Fibroblast of pulmonary artery (primary cell): Measurements from ENCODE around the gene VEGFB.

Experiments
- DNase-seq: peaks from one replicate; pipeline ENCODE4 v3.0.0-alpha.2; 2010; ENCODE audit warnings: low read depth
- H3K4me3 ChIP-seq: replicated peaks from 2 replicates; pipeline ENCODE4 v1.5.1; 2011; ENCODE audit warnings: low read depth, mild to moderate bottlenecking, control low read depth, low read length, moderate library complexity
- TF ChIP-seq, protein P1 (sequence below): IDR thresholded peaks from 2 replicates; pipeline ENCODE4 v1.5.1; 2011; ENCODE audit warnings: mild to moderate bottlenecking, control low read depth, low read length, inconsistent platforms; ENCODE audit errors: missing control alignments

VEGFB gene

DNA sequence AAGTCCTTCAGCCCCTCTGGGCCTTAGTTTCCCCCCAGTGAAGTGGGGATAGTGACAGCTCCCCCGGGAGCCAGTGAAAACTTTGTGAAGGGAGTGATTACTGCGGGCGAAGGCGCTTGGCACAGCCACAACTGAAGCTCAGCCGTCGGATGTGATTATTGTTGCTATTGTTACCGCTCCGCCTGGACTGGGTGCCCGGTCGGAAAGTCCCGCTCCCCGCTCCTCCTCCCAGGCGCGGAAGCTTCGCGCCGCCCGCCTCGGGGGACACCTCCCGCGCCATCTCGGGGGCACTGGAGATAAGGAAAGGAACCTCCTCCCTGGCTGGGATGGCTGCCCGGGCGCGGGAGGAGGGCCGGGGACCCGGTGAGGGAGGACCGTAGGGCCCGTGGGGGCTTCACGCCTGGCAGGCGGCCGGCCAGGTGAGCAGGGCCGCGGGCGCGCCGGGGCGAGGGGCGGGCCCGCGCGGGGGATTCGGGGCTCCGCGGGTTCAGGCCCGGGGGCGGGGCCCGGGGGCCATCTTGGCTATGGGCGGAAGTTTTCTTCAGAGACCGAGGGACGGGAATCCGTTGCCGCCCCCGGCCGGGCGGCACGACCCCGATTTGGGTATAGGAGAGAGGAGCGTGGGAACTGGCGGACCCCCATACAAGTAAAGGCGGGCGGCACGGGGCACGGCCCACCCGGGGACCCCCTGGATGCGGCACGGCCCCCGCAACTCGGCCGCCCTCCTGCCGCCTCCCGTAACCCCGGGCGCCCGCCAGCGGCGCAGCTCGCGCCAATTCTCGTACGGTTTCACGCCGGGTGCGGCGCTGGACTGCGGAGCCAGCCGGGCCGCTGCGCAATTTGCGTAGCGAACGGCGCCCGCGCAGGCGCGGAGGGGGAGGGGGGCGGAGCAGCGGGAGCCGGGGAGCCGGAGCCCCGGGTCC lies 50.8 kb downstream of the VEGFB start, which contains the start of gene GPR137:
Gene GPR137 (plus strand): TSS at position 887 of the 923 bp plus-strand sequence. CDS start 677 bp downstream, outside the sequence.
- TF ChIP-seq, protein P1, sequence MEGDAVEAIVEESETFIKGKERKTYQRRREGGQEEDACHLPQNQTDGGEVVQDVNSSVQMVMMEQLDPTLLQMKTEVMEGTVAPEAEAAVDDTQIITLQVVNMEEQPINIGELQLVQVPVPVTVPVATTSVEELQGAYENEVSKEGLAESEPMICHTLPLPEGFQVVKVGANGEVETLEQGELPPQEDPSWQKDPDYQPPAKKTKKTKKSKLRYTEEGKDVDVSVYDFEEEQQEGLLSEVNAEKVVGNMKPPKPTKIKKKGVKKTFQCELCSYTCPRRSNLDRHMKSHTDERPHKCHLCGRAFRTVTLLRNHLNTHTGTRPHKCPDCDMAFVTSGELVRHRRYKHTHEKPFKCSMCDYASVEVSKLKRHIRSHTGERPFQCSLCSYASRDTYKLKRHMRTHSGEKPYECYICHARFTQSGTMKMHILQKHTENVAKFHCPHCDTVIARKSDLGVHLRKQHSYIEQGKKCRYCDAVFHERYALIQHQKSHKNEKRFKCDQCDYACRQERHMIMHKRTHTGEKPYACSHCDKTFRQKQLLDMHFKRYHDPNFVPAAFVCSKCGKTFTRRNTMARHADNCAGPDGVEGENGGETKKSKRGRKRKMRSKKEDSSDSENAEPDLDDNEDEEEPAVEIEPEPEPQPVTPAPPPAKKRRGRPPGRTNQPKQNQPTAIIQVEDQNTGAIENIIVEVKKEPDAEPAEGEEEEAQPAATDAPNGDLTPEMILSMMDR: no peak
- peak; percentile 64 for DNase-seq
- H3K4me3 ChIP-seq: peak within 1 kb of the TSS; percentile 75

DNA sequence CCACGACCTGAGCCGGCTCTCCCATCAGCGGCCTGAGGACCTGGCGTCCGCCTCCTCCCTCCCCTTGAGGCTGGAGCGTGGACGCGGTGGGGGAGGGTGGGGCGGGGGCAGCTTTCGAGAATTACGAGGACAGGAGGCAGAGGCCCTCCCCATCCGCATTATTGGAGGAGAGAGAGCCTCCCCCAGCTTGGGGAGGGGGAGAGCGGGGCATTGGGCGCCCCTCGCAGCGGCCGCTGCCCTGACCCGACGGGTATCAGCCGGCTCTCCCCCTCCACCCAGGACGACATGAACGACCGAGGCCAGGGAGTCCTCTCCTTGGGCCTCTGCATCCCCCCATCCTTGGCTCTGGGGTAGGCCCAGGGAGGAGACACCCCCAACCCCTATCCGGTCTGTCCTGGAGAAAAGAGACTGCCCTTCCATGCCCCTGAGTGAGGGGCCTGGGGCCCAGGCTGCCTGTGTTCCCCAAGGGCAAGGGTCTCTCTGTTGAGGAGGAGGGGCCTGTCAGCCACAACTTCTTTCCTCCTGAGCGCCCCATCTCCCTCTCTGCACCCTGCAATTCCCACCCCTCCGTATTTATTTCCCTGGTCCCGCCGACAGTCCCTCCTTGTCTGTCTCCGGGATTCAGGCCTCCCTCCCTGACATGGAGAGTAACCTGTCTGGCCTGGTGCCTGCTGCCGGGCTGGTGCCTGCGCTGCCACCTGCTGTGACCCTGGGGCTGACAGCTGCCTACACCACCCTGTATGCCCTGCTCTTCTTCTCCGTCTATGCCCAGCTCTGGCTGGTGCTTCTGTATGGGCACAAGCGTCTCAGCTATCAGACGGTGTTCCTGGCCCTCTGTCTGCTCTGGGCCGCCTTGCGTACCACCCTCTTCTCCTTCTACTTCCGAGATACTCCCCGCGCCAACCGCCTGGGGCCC lies 51.8 kb downstream of the VEGFB start:
- TF ChIP-seq, protein P1: peak; percentile 2
- DNase-seq: no peak
- H3K4me3 ChIP-seq: peak overlapping the region; percentile 75

DNA sequence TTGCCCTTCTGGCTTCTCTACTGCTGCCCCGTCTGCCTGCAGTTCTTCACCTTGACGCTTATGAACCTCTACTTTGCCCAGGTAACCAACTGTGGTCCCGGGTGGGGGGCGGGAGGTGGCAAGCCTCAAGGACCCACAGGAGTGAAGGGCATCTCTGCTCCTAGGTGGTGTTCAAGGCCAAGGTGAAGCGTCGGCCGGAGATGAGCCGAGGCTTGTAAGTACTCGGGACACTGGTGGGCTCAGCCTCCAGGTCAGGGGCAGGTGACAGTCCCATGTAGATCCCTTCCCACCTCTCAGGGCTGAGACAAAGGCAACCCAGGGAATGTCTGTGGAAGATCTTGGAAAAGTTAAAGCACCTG lies 52.4 kb downstream of the VEGFB start:
- TF ChIP-seq, protein P1: no peak
- DNase-seq: no peak
- H3K4me3 ChIP-seq: no peak overlapping the region

DNA sequence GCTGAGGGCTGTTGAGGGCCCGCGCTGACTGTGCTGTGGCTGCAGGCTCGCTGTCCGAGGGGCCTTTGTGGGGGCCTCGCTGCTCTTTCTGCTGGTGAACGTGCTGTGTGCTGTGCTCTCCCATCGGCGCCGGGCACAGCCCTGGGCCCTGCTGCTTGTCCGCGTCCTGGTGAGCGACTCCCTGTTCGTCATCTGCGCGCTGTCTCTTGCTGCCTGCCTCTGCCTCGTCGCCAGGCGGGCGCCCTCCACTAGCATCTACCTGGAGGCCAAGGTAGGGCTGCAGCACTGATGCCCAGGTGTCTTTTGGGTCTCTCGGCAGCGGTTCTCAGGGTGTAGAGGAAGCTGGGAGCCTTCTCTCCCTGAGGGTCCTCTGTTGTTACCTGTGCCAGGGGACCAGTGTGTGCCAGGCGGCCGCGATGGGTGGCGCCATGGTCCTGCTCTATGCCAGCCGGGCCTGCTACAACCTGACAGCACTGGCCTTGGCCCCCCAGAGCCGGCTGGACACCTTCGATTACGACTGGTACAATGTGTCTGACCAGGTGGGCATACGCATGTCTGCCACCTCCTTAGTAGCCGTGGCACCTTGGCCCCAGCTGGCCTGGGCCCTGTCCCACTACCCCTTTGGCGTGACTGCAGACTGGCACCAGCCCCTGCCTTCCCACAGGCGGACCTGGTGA lies 53.4 kb downstream of the VEGFB start:
- H3K4me3 ChIP-seq: no peak overlapping the region
- TF ChIP-seq, protein P1: no peak
- no peak for DNase-seq

DNA sequence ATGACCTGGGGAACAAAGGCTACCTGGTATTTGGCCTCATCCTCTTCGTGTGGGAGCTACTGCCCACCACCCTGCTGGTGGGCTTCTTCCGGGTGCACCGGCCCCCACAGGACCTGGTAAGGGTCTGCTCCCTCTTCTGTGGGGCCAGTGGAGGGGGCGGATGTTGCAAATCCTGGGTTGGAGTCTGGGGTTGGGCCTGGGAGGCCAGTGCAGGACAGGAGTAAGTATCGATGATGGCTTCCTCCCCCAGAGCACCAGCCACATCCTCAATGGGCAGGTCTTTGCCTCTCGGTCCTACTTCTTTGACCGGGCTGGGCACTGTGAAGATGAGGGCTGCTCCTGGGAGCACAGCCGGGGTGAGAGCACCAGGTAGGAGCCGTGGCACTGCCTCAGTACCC lies 54.0 kb downstream of the VEGFB start:
- H3K4me3 ChIP-seq: no peak overlapping the region
- DNase-seq: no peak
- TF ChIP-seq, protein P1: no peak
